ENCODE measurements around the gene COG6. TPM values are rescaled to one million over a fixed set of nuclear protein-coding genes. Genes with fewer than 3 reads are reported as not detected.

The COG6 gene
- total and polyA plus RNA-seq, 2 of the 8 experiments (the other 6 are each of a cell fraction or from before 2014, with no cell fraction given) = 8.8 to 22.3 TPM

DNA sequence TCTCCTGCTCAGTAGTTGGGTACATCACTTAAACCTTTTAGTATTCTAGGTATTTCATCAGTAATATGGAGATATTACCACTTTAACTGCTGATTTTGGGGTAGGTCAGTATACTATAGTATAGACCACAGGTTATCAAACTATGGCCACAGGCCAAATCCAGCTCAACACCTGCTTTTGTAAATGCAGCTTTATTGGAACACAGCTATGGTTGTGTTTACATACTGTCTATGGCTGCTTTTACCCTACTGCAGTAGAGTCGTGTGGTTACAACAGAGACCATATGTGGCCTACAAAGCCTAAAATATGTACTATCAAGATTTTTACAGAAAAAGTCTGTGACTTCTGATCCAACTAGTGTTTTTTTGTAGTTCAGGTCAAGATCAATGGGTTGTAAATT is 10.3 kb downstream of the COG6 start (continued):
- TF ChIP-seq, protein P1, sequence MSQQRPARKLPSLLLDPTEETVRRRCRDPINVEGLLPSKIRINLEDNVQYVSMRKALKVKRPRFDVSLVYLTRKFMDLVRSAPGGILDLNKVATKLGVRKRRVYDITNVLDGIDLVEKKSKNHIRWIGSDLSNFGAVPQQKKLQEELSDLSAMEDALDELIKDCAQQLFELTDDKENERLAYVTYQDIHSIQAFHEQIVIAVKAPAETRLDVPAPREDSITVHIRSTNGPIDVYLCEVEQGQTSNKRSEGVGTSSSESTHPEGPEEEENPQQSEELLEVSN (IDR thresholded peaks at IDR 0.05) = no peak
- TF ChIP-seq RNF2 (IDR thresholded peaks at IDR 0.05; ENCODE audit: borderline replicate concordance, low read depth, low read length, missing control alignments, poor library complexity, severe bottlenecking) = no peak
